ENCODE results near the gene ACTA1. TPM values are rescaled to one million over a fixed set of nuclear protein-coding genes. Genes with fewer than 3 reads are reported as not detected.

Gene ACTA1
- total and polyA plus RNA-seq, 2 of the 8 experiments (the other 6 are each of a cell fraction or from before 2014, with no cell fraction given): 23.5 to 58.2 TPM

DNA sequence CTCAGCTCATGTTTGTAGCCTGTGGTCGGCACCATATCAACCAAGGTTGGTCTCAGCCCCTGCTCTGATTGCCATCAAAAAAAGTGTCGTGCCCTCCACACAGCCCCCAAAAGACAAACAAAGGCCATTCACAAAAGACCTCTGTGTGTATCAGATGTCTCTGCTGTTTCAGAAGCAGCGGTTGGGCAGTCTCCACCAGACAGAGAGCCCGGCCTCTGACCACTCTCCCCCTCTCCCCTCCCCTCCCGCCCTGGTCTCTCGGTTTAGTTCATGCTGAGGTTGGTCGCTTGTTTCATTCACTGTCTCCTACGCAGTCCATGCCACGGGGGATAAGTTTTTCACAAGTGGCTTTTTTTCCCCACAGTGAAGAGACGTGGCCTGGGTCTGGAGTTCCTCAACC, 27.1 kb downstream of the ACTA1 start:
- ChIA-PET POLR2A (ENCODE audit: partially characterized antibody) (interaction anchor here (0.6 to 6.9 kb wide), 5 partner anchors 16 to 64 kb away, joined by 3 to 48 read pairs (median 3); partner anchors contain the start of genes ACTA1 and CCSAP), CTCF (ENCODE audit: partially characterized antibody) (interaction anchor here (0.6 to 5.1 kb wide), 6 partner anchors 9 to 753 kb away, joined by 3 to 47 read pairs (median 6); no protein-coding TSS in a partner anchor)
- no peak overlapping the region for H3K23ac ChIP-seq (ENCODE audit: insufficient read length)
- H2BK15ac ChIP-seq (ENCODE audit: low read length): no peak overlapping the region
- no peak overlapping the region for H4K8ac ChIP-seq (ENCODE audit: extremely low read depth, insufficient read depth, low read length)
- H3K18ac ChIP-seq (ENCODE audit: extremely low read depth, low read length): peak overlapping the region; percentile 62; the same call in 1 of the 2 replicates
- H2AFZ ChIP-seq (ENCODE audit: low read length): peak overlapping the region; percentile 34; the same call in 1 of the 2 replicates
- H2BK12ac ChIP-seq (ENCODE audit: low read depth, low read length): 0 out of 2 replicates have a peak overlapping the region, but pooled peaks have one; percentile 9
- H4K91ac ChIP-seq (replicated peaks; ENCODE audit: insufficient read length, low read length): no peak overlapping the region
- H3K9me3 ChIP-seq (ENCODE audit: insufficient read depth in 2 of 2, low read depth in 1 of 2, low read length in 1 of 2): no peaks in the 10 kb centered on the region
- no peaks in the 10 kb centered on the region for H3K79me2 ChIP-seq (ENCODE audit: control insufficient read depth in 1 of 2, insufficient read depth in 2 of 2, low read length in 2 of 2)
- H2BK120ac ChIP-seq (replicated peaks; ENCODE audit: low read depth, low read length): no peak overlapping the region
- no peak overlapping the region for H3K14ac ChIP-seq (ENCODE audit: insufficient read length)
- H3K27me3 ChIP-seq (replicated peaks in 1 of 4; ENCODE audit: control insufficient read depth in 3 of 4, extremely low read depth in 1 of 4, insufficient read depth in 3 of 4, low read length in 3 of 4): peaks cover 13 to 44% (median 40%) of the 10 kb centered on the region in 4 experiments
- no peak overlapping the region for H3K56ac ChIP-seq (replicated peaks; ENCODE audit: insufficient read length, low read depth, low read length)
- peaks cover 11% of the 10 kb centered on the region; the same call in 1 of the 2 replicates for H3K23me2 ChIP-seq (ENCODE audit: low read depth, low read length)
- H2AK5ac ChIP-seq (ENCODE audit: low read depth, low read length): no peak overlapping the region
- no peaks in the 10 kb centered on the region for H3K36me3 ChIP-seq (ENCODE audit: control insufficient read depth in 2 of 4, insufficient read depth in 4 of 4, low read length in 3 of 4)
- no peak overlapping the region for H4K5ac ChIP-seq (ENCODE audit: insufficient read length, low read depth, low read length)
- WGBS, 2 experiments (ENCODE audit: extremely low coverage in 1 of 2, insufficient coverage in 1 of 2, insufficient read length in 1 of 2, insufficient replicate concordance in 2 of 2, low coverage in 1 of 2, low lambda C conversion rate in 2 of 2, missing lambda C conversion rate in 1 of 2): 27% methylated on average over 4 of the region's 10 CpGs; no CpG with 5 or more reads in 1 of the 2 experiments
- H3K4me3 ChIP-seq (ENCODE audit: extremely low read depth in 1 of 4, insufficient read depth in 2 of 4, low read depth in 3 of 4, low read length in 4 of 4): peak overlapping the region; percentile 43 to 70 (median 59)
- H3K4ac ChIP-seq (replicated peaks; ENCODE audit: insufficient read length, low read depth, low read length): no peak overlapping the region
- H2BK5ac ChIP-seq (ENCODE audit: low read depth, low read length): no peak overlapping the region
- H3K9ac ChIP-seq (replicated peaks in 1 of 4; ENCODE audit: extremely low read depth in 1 of 4, low read depth in 3 of 4, low read length in 3 of 4): no peak overlapping the region; a peak in 1 of 7 replicates
- TF ChIP-seq FOSL1 (IDR thresholded peaks at IDR 0.05; ENCODE audit: insufficient read depth, low read depth, low read length): no peak
- no peak for TF ChIP-seq RBBP5 (IDR thresholded peaks at IDR 0.05; ENCODE audit: borderline replicate concordance, low read depth, low read length)
- TF ChIP-seq TCF12 (IDR thresholded peaks at IDR 0.05; ENCODE audit: low read depth, low read length): no peak
- peak overlapping the region; percentile 97 to 99 for H3K4me2 ChIP-seq (ENCODE audit: insufficient read depth in 1 of 2, low read depth in 2 of 2, low read length in 2 of 2)
- H3K4me1 ChIP-seq (replicated peaks in 1 of 4; ENCODE audit: control insufficient read depth in 3 of 4, insufficient read depth in 4 of 4, low read length in 3 of 4): peaks cover 16 to 39% (median 26%) of the 10 kb centered on the region in 4 experiments
- peak; percentile 7 for FAIRE-seq
- no peak for DNase-seq (ENCODE audit: low read depth in 1 of 2, low spot score in 2 of 2)
- no peaks in the 10 kb centered on the region for H3K79me1 ChIP-seq (ENCODE audit: low read depth, low read length)
- H3K27ac ChIP-seq (ENCODE audit: low read depth, low read length): no peak overlapping the region
- H2BK20ac ChIP-seq (ENCODE audit: low read length): no peak overlapping the region
- H4K20me1 ChIP-seq (replicated peaks in 1 of 2; ENCODE audit: control insufficient read depth in 1 of 2, insufficient read depth in 2 of 2, low read length in 2 of 2): no peaks in the 10 kb centered on the region

Data from H1 (cell line).